A673 (cell line): ENCODE results near the gene GBA2. TPM values are rescaled to one million over a fixed set of nuclear protein-coding genes. Genes with fewer than 3 reads are reported as not detected.

Experiments
- BruUV-seq: library from RNA; stranded (reverse); fragments of 400-500 nt; replicated peaks from 2 replicates; lab custom pipeline; 2021; lab: Mats Ljungman, UMichigan
- CTCF ChIA-PET: fragments of 300-600 bp; sonication (Branson Sonifier 250); formaldehyde crosslinking; loops from one replicate; lab custom pipeline; 2022; ENCODE audit warnings: antibody characterized with exemption; lab: Charles Lee
- POLR2A ChIA-PET: fragments of 300-600 bp; sonication (Branson Sonifier 250); formaldehyde crosslinking; loops from one replicate; lab custom pipeline; 2022; ENCODE audit warnings: antibody characterized with exemption; ENCODE audit not compliant: low non-redundant PET; lab: Charles Lee
- DNase-seq: peaks from one replicate; pipeline ENCODE4 v3.0.0-alpha.2; 2015; ENCODE audit warnings: low spot score
- H3K27ac ChIP-seq: fragments of 200-600 bp; sonication (generic); 2 replicates; pipeline ENCODE4 v1.5.1; 2016; ENCODE audit warnings: mixed run types, low read depth, mild to moderate bottlenecking, mixed read lengths, antibody characterized with exemption, low read length; ENCODE audit not compliant: poor library complexity, severe bottlenecking
- H3K27me3 ChIP-seq: fragments of 200-600 bp; sonication (generic); replicated peaks from 2 replicates; pipeline ENCODE4 v1.6.1; 2017; ENCODE audit warnings: mixed run types, low read depth, mild to moderate bottlenecking, mixed read lengths, antibody characterized with exemption, low read length; ENCODE audit not compliant: insufficient read depth, poor library complexity
- H3K36me3 ChIP-seq: fragments of 200-600 bp; sonication (generic); 2 replicates; pipeline ENCODE4 v1.6.1; 2016; ENCODE audit warnings: mixed run types, mild to moderate bottlenecking, mixed read lengths, antibody characterized with exemption, low read length; ENCODE audit not compliant: insufficient read depth, poor library complexity, severe bottlenecking
- H3K4me1 ChIP-seq: fragments of 200-600 bp; sonication (generic); 2 replicates; pipeline ENCODE4 v1.6.1; 2017; ENCODE audit warnings: mixed run types, mild to moderate bottlenecking, mixed read lengths, antibody characterized with exemption, low read length; ENCODE audit not compliant: insufficient read depth, poor library complexity, severe bottlenecking
- H3K4me3 ChIP-seq: fragments of 200-600 bp; sonication (generic); 2 replicates; pipeline ENCODE4 v1.5.1; 2016; ENCODE audit warnings: low read depth, mixed run types, mild to moderate bottlenecking, mixed read lengths, low read length; ENCODE audit not compliant: poor library complexity, severe bottlenecking
- H3K9me3 ChIP-seq: fragments of 200-600 bp; sonication (generic); 2 replicates; pipeline ENCODE4 v1.6.1; 2016; ENCODE audit warnings: mixed run types, low read depth, mild to moderate bottlenecking, mixed read lengths, antibody characterized with exemption, low read length; ENCODE audit not compliant: poor library complexity, severe bottlenecking
- EZH2 ChIP-seq: fragments of 200-600 bp; sonication (generic); IDR thresholded peaks from 2 replicates; pipeline ENCODE4 v1.6.1; 2017; ENCODE audit warnings: borderline replicate concordance, low read depth, mild to moderate bottlenecking, mixed read lengths, antibody characterized with exemption, low read length; ENCODE audit not compliant: poor library complexity, severe bottlenecking
- intact Hi-C: fragments of 100-400 bp; cut with micrococcal nuclease; formaldehyde crosslinking; loops from one replicate; pipeline ENCODE4 v1.10.0; 2022; ENCODE audit not compliant: unreplicated experiment
- total RNA-seq: library from RNA; stranded (reverse); gene quantifications from 2 replicates; pipeline ENCODE4 v1.2.3, GENCODE V29; 2021
- TF ChIP-seq, protein P1 (sequence below): fragments of 300-800, 200-600 bp; sonication (generic); conservative IDR thresholded peaks from 2 replicates; pipeline ENCODE4 v1.5.1; 2017; ENCODE audit warnings: low read depth, mild to moderate bottlenecking, antibody characterized with exemption, low read length, moderate library complexity, mixed read lengths

Gene GBA2
- total RNA-seq, 1 experiment from 2014 or later = 67.6 TPM

DNA sequence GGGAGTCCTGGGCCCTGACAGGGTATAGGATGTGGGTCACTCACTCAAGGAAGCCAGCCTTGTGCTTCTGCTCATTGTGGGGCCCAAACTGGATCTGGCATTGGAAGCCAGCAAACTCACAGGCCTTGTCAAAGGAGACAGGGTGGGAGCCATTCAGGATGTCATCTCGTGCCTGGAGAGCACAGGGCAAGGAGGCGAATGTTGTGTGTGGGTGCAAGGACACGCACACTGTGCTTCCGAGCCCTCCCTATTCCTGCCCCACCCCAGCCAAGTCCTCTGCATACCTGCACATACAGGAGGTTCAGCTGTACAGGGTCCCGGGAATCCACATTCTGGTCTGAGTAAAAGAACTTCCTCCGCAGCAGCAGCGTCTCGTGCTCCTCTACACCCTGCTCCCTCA, 25.1 kb downstream of the GBA2 start:
- H3K36me3 ChIP-seq = peaks cover 58% of the 10 kb centered on the region
- H3K27me3 ChIP-seq = no peaks in the 10 kb centered on the region
- POLR2A ChIA-PET = no interaction called here
- TF ChIP-seq, protein P1, sequence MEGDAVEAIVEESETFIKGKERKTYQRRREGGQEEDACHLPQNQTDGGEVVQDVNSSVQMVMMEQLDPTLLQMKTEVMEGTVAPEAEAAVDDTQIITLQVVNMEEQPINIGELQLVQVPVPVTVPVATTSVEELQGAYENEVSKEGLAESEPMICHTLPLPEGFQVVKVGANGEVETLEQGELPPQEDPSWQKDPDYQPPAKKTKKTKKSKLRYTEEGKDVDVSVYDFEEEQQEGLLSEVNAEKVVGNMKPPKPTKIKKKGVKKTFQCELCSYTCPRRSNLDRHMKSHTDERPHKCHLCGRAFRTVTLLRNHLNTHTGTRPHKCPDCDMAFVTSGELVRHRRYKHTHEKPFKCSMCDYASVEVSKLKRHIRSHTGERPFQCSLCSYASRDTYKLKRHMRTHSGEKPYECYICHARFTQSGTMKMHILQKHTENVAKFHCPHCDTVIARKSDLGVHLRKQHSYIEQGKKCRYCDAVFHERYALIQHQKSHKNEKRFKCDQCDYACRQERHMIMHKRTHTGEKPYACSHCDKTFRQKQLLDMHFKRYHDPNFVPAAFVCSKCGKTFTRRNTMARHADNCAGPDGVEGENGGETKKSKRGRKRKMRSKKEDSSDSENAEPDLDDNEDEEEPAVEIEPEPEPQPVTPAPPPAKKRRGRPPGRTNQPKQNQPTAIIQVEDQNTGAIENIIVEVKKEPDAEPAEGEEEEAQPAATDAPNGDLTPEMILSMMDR = no peak
- no peak for TF ChIP-seq EZH2
- H3K4me3 ChIP-seq = no peak overlapping the region
- no TSS peak for BruUV-seq
- no peak overlapping the region for H3K27ac ChIP-seq
- no peaks in the 10 kb centered on the region for H3K9me3 ChIP-seq
- H3K4me1 ChIP-seq = peaks cover 7% of the 10 kb centered on the region
- DNase-seq = no peak
- intact Hi-C loops = no loop called here
- CTCF ChIA-PET = no interaction called here

DNA sequence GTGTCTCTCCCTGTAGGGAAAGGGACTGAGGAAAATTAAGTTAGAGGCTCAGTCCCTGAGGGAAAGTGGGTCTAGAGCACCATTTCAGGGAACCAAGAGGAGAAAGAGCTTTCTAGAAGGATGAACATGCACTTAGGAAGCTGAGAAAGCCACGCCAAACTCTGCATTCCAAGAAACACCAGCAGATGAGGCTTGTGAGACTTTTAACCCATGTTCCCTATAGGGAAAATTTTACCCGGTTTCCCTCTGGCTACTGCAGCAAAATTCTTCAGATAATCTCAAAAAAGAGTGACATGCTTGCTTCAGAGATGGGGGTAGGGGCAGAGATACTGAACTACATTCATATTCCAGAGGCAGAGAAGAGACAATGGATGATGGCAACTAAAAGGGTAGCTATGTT, 25.6 kb downstream of the GBA2 start:
- Histone ChIP-seq H3K9me3 (no peaks in the 10 kb centered on the region), H3K36me3 (peaks cover 62% of the 10 kb centered on the region), H3K27me3 (no peaks in the 10 kb centered on the region), H3K27ac (no peak overlapping the region), H3K4me3 (no peak overlapping the region), H3K4me1 (peaks cover 4% of the 10 kb centered on the region)
- TF ChIP-seq EZH2 = no peak
- TF ChIP-seq, protein P1 = no peak
- no TSS peak for BruUV-seq
- CTCF ChIA-PET = no interaction called here
- POLR2A ChIA-PET = no interaction called here
- intact Hi-C loops = no loop called here
- DNase-seq = no peak

DNA sequence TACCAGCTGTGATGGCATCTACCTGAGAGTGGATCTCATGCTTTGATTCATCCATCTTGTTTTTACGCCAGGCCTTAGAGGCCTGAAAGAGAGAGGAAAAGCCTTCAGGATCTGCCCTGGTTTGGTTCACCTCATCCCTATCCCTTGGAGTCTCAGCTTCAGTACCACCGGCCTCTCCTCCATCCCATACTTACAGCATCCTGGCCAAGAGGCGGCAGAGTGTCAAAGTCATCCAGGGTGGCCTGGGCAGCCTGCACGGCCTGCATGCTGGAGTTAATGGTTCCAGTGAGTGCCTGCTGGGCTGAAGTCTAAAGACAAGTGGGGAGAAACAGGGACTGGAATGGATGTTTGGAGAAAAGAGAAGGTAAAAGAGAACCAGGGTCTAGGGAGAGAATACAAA, 29.5 kb downstream of the GBA2 start:
- TF ChIP-seq, protein P1 = no peak
- TF ChIP-seq EZH2 = no peak
- BruUV-seq = TSS peak; percentile 43
- Histone ChIP-seq H3K9me3 (no peaks in the 10 kb centered on the region), H3K4me1 (no peaks in the 10 kb centered on the region), H3K27me3 (no peaks in the 10 kb centered on the region), H3K36me3 (peaks cover 97% of the 10 kb centered on the region), H3K27ac (no peak overlapping the region), H3K4me3 (no peak overlapping the region)
- POLR2A ChIA-PET = no interaction called here
- DNase-seq = no peak
- intact Hi-C loops = no loop called here
- CTCF ChIA-PET = no interaction called here
